SIG-M5 treated with dmso at 0.1 percent for 504 hours (cell line): Measurements from ENCODE around the gene HIBCH.
"Not testable (repeated sequence)": the region's sequence is repeated elsewhere in the genome, so short reads cannot be mapped to it uniquely, and the experiment has no call there.

Source experiments
- DNase-seq: peaks from one replicate; lab custom pipeline; 2025; ENCODE audit not compliant: unreplicated experiment; lab: John Stamatoyannopoulos, UW

The HIBCH gene

GRCh38 chr2:190254063-190254850 lies 65.4 kb downstream of the HIBCH start:
- DNase-seq: no peak

DNA sequence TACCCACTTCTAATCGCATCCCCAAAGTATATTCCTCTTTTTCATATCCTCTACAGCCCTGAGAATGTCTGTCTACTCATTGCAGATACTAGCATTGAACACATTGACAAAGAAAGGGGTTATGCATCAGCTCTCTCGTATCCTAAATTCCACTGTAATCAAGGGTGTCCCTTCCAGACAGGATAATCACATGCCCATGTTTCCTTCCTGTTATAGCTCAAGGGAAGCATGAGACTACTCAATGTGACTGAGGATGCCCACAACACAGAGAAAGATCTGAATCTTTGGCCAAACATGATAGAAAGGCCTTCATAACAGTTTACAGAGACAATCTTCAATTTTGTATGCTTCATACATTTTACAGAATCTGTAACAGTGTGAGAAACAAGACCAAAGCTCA lies 69.2 kb downstream of the HIBCH start:
- no peak for DNase-seq

DNA sequence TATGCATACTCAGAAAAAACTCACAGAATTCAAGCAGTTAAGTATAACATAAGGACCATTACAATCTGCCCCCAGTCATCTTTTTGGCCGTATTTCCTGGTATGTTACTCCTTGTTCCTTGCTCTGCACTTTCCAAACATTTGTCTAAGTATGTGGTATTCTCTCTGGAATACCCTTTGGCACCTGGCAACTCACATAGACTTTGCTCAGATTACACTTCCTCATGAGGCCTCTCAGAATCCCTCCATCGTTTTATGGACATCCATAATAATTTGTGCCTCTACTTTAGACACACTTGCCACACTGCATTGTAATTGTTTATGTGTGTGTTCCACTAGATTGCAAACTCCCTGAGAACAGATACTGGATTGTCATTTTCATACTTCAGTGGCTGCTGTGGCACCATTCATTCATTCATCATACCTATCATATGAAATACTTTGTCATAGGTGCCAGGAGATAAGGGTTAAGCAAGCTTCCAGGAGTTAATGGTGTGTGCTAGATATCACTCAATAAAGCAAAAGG lies 84.0 kb downstream of the HIBCH start:
- DNase-seq: no peak

DNA sequence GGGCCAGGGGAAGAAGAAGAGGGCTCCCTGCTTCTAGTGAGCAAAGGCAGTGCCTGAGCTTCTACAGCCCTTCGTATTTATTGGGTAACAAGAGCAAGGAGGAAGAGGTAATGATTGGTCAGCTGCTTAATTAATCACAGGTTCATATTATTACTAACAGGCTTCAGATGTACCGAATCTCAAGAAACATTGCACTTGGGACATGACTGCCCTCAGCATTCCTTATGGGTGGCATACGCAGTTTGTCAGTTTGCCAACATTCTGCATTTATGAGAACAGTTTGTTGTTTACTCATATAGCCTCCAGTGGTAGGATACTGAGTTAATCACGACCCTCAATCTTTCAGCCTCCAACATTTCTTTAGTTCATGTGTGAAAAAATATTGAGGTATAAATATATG lies 84.5 kb downstream of the HIBCH start:
- no peak for DNase-seq

DNA sequence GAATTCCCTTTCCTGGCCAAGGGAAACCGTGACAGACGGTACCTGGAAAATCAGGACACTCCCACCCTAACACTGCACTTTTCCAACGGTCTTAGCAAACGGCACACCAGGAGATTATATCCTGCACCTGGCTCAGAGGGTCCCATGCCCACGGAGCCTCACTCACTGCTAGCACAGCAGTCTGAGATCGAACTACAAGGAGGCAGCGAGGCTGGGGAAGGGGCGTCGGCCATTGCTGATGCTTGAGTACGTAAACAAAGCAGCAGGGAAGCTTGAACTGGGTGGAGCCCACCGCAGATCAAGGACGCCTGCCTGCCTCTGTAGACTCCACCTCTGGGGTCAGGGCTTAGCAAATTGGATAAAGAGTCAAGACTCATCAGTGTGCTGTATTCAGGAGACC lies 95.6 kb downstream of the HIBCH start:
- not testable (repeated sequence) for DNase-seq

GRCh38 chr2:190222745-190223144 lies 96.9 kb downstream of the HIBCH start:
- not testable (repeated sequence) for DNase-seq

GRCh38 chr2:190221429-190221828 lies 98.2 kb downstream of the HIBCH start:
- no peak for DNase-seq

GRCh38 chr2:190219186-190219585 lies 100.4 kb downstream of the HIBCH start:
- DNase-seq: no peak

DNA sequence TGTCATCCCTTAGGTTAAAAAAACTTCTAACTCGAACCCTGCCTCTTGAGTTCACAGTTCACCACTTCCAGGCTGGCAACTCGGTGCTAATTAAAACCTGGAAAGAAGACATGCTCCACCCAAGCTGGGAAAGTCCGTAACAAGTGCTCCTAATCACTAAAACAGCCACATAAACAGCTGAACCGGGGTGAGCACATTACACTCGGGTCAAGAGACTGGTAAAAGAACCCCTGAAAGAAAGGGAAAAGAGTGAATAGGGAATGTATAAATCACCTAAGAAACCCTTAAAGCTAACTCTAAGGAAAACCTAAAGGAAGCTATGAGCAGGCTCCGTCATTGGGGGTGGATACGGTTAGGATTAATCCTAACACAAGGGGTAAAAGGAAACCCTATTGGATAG lies 102.0 kb downstream of the HIBCH start:
- no peak for DNase-seq

DNA sequence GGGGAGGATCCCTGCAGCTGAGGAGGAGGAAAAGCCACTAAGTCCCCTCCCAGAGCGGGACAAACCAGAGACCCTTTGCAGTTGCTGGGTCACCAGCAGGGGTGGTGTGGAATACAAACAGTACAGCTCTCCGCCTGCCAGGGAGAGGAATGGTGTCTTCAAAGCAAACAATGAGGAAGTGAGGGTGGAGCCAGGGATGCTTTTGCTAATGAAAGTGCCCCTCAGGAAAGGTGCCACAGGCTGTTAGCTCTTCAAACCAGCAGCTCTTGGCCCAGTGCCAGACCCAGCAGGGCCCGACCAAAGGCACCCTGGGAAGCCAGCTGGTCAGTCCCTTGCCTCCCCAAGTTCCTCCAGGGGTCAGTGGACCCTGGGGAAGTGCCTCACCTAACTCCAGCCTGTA lies 102.8 kb downstream of the HIBCH start:
- DNase-seq: peak; percentile 7

DNA sequence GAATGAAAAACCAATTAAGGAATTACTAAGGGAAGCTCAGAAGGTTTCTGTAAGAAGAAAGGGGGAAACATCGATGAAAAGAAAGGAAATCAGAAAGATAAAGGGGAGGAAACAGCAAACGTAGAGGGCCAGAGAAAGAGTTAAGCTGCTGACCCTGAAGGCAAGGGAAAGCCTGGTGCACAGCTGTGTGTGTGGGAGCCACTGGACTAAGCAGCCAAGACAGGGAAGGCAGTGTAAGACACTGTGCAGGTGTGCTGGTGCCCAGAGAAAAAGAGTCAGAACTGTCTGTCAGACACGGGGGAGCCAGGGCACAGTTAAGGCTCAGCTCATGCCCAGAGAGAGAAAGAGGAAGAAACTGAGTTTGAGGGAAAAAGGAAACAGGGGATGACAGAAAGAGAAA lies 104.0 kb downstream of the HIBCH start:
- peak; percentile 2 for DNase-seq

GRCh38 chr2:190214426-190215194 lies 105.0 kb downstream of the HIBCH start:
- DNase-seq: no peak

DNA sequence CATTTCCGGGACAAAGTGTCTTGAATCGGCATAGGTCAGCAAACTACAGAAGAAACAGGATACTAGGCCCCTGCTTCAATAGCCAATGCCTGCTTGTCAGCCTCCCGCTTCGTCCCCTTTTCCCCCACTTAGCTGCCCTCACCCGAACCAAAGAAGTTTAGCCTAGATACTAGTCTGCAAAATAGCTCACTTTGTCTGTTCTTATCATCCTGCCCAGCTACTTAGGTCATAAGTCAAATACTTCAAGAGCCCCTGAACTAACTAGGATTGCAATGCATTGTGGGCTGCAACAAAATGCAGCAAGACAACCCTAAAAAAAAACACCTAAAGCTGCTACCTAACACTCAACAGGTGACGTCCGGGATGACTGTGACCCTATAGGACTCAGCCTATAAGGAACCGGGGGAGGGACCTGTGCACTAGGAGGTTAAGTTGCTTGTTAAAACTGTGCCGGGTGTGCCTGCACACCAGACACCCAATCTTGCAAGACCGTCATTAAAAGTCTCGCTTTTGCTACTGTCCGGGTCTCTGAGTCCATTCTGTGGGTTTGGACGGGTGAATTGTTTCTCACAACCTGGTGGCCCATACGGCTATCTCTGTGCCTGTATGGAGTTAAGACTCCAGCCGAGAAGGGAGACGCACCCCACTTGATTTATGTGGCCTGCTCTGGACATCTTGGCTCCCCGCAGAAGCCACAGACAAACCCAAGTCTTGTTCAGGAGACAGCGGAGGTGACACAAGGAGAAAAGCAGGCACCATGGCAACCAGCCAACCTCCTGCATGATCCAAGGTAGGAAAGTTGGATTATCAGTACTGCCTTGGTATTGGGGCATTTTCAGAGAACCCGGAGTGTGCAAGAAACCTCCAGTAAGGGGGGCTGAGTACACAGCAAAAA lies 105.9 kb downstream of the HIBCH start:
- no peak for DNase-seq

GRCh38 chr2:190210471-190210870 lies 109.2 kb downstream of the HIBCH start:
- DNase-seq: no peak

GRCh38 chr2:190209559-190209958 lies 110.1 kb downstream of the HIBCH start:
- no peak for DNase-seq

- no peak for DNase-seq
Observed at GRCh38 chr2:190207930-190208329, 111.7 kb downstream of the HIBCH start.

- no peak for DNase-seq
Observed at GRCh38 chr2:190205657-190206056, 114.0 kb downstream of the HIBCH start.

DNA sequence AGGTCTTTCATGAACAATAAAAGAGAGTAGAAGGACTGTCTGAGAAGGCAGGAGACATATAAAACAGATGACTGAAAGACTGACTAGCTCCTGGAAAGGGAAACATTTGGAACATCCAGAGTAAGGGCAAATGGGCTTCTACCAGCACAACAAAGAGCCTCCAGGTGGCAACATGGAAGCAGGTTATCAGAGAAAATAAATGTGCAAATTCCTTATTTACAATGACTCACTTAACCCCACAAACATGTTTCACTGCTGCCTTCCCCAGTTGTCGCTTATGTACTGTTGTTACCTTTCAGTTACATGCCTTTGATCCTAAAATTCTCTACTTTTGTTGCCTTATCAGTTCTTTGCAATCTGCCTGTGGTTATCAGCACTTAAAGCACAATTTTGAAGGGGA lies 117.0 kb downstream of the HIBCH start:
- DNase-seq: no peak

- no peak for DNase-seq
Observed at GRCh38 chr2:190202018-190202417, 117.6 kb downstream of the HIBCH start.

GRCh38 chr2:190200603-190201002 lies 119.0 kb downstream of the HIBCH start:
- DNase-seq: no peak

DNA sequence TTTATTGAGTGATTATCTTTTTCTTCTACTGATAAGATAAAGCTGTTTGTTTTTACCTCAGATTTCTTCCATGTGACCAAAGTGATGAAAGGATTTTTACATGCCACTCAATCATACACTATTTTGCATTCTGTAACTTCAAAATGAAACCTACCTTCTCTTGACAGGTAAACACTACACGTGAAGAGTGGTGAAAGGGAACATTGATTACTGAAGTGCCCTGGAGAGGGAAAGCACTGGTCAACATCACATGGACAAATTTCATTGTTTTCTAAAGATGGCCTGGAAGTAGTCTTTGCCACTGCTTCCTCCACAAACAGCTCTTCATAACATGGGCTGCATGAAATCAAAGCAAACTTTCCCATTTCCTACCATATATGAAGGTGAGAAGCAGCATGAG lies 120.1 kb downstream of the HIBCH start:
- no peak for DNase-seq
